ENCODE measurements around the gene CLK4.

The CLK4 gene

GRCh38 chr5:178626484-178627258 is at the start of gene CLK4:
TSS of gene CLK4 (minus strand) at chr5:178627050. CDS start at chr5:178623416, 3,634 bp downstream.
- DNase-seq = peak; percentile 97

GRCh38 chr5:178675922-178676321 is 49.1 kb upstream of the CLK4 start:
- no peak for DNase-seq

- DNase-seq = no peak
Measured at GRCh38 chr5:178674334-178674733, 47.5 kb upstream of the CLK4 start.

- no peak for DNase-seq
Measured at GRCh38 chr5:178673801-178674295, 47.0 kb upstream of the CLK4 start.

- DNase-seq = peak; percentile 6 to 18
Measured at GRCh38 chr5:178672630-178673029, 45.8 kb upstream of the CLK4 start.

GRCh38 chr5:178671602-178672144 is 44.8 kb upstream of the CLK4 start:
- DNase-seq = no peak

- no peak for DNase-seq
Measured at GRCh38 chr5:178670351-178670885, 43.6 kb upstream of the CLK4 start.

GRCh38 chr5:178668579-178668978 is 41.7 kb upstream of the CLK4 start:
- DNase-seq = no peak

- no peak for DNase-seq
Measured at GRCh38 chr5:178667688-178668087, 40.8 kb upstream of the CLK4 start.

GRCh38 chr5:178667101-178667500 is 40.3 kb upstream of the CLK4 start:
- DNase-seq = no peak

- DNase-seq = no peak
Measured at GRCh38 chr5:178664141-178664540, 37.3 kb upstream of the CLK4 start.

GRCh38 chr5:178662541-178662860 is 35.7 kb upstream of the CLK4 start:
- DNase-seq = no peak

- no peak for DNase-seq
Measured at GRCh38 chr5:178661836-178662540, 35.1 kb upstream of the CLK4 start.

GRCh38 chr5:178651046-178651810 is 24.4 kb upstream of the CLK4 start:
- DNase-seq = no peak

- DNase-seq = no peak
Measured at GRCh38 chr5:178650214-178650613, 23.4 kb upstream of the CLK4 start.

GRCh38 chr5:178649580-178649979 is 22.7 kb upstream of the CLK4 start:
- DNase-seq = no peak

- no peak for DNase-seq
Measured at GRCh38 chr5:178644826-178645545, 18.1 kb upstream of the CLK4 start.

GRCh38 chr5:178642351-178642909 is 15.6 kb upstream of the CLK4 start:
- no peak for DNase-seq

GRCh38 chr5:178641711-178642110 is 14.9 kb upstream of the CLK4 start:
- no peak for DNase-seq

- DNase-seq = no peak
Measured at GRCh38 chr5:178640331-178641045, 13.6 kb upstream of the CLK4 start.

- no peak for DNase-seq
Measured at GRCh38 chr5:178637356-178638074, 10.7 kb upstream of the CLK4 start.
